ENCODE measurements around the gene NCKAP5. TPM values are rescaled to one million over a fixed set of nuclear protein-coding genes. Genes with fewer than 3 reads are reported as not detected.

NCKAP5 gene
- total and polyA plus RNA-seq, 11 donors, result 0.51 to 10.5 (median 5.2) TPM

DNA sequence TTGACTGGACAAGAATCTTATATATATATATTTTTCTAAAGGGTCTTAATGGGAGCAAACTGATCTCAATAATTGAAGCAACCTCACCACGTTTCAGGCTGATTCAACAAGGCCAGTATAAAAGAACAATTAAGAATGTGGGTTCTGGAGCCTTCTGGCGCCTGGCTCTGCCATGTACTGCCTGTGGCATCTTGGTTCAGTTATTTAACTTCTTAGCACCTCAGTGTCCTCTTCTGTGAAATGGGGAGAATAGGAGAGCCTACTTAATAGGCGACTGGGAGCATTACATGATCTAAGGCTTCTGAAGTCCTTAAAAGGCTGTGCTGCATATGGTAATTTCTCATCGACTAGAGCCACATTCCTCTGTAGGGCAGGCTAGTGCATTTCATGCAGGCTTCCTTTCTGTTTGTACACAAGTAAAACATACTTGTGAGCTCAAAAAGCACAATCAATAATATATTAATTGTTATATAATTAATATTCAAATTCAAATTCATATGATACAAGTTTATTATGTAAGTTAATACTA lies 779.9 kb downstream of the NCKAP5 start:
- ATAC-seq, result no peak
- no peak overlapping the region for H3K4me3 ChIP-seq
- H3K4me1 ChIP-seq, result no peaks in the 10 kb centered on the region
- no peak for DNase-seq
- H3K27me3 ChIP-seq, result no peaks in the 10 kb centered on the region
- TF ChIP-seq, protein P1, sequence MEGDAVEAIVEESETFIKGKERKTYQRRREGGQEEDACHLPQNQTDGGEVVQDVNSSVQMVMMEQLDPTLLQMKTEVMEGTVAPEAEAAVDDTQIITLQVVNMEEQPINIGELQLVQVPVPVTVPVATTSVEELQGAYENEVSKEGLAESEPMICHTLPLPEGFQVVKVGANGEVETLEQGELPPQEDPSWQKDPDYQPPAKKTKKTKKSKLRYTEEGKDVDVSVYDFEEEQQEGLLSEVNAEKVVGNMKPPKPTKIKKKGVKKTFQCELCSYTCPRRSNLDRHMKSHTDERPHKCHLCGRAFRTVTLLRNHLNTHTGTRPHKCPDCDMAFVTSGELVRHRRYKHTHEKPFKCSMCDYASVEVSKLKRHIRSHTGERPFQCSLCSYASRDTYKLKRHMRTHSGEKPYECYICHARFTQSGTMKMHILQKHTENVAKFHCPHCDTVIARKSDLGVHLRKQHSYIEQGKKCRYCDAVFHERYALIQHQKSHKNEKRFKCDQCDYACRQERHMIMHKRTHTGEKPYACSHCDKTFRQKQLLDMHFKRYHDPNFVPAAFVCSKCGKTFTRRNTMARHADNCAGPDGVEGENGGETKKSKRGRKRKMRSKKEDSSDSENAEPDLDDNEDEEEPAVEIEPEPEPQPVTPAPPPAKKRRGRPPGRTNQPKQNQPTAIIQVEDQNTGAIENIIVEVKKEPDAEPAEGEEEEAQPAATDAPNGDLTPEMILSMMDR (IDR thresholded peaks at IDR 0.05), result no peak
- no peaks in the 10 kb centered on the region for H3K9me3 ChIP-seq
- 63 to 69% (median 68%) methylated on average over 4 of the region's 4 CpGs for WGBS, 4 donors
- H3K27ac ChIP-seq, result no peak overlapping the region
- peaks cover 0 to 6% (median 0%) of the 10 kb centered on the region in 9 donors for H3K36me3 ChIP-seq
- intact Hi-C loops (cut with DNase I), result no loop called here

DNA sequence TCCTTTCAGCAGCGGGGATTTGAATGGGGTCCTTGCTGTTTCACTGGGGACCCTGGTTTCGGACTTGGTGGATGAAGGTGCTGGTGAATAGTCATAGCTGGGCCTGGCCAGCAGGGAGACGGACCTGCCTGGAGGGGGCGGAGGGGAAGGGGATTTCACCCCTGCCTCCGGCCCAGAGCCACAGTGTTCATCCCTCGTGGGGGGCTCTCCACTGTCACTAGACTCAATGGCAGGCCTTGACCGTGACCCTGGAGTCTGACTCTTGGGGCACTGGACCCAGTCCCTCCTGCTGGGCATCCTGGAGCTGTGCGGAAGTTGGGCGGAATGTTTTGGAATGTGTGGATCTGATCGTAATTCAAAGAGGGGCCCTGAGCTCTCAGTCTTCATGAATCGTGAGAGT lies 784.4 kb downstream of the NCKAP5 start:
- WGBS, 4 donors, result 86 to 94% (median 92%) methylated on average over 11 of the region's 11 CpGs
- H3K9me3 ChIP-seq, result no peaks in the 10 kb centered on the region
- H3K4me3 ChIP-seq, result no peak overlapping the region
- intact Hi-C loops (cut with DNase I), result no loop called here
- H3K36me3 ChIP-seq, result peaks cover 0 to 6% (median 0%) of the 10 kb centered on the region in 9 donors
- H3K27ac ChIP-seq, result no peak overlapping the region
- no peak for ATAC-seq
- TF ChIP-seq, protein P1 (IDR thresholded peaks at IDR 0.05), result no peak
- no peak for TF ChIP-seq POLR2A (IDR thresholded peaks at IDR 0.05)
- DNase-seq, result no peak
- no peaks in the 10 kb centered on the region for H3K27me3 ChIP-seq
- H3K4me1 ChIP-seq, result no peaks in the 10 kb centered on the region

DNA sequence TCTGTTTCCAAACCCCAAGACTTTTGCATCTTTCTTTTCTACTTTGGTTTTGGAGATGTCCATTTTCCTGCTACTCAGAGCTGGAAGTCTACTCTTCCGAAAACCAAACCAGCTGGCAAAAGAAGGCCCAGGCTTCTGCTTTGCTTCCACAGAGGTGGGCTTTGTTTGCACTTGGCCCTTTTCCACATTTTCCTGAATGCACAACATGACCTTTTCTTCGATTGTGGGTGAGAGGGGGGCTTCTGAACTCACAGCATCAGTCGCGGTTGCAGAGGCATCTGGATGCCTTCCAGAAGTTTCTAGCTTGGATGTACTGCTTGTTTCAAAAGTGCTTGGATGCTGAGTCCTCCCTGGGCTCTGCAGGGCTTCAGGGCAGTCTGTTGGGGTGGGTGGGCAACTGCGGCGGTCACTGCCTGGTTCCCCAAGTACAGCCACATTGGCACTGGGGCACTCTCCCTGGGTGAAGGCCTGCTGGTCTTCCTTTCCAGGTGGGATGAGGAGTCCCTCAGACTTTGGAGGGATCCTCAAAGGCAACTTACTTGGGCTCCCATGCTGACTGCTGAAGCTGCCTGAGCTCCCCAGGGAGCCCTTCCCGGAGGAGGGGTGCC lies 786.0 kb downstream of the NCKAP5 start:
- 85 to 88% (median 86%) methylated on average over 6 to 7 of the region's 7 CpGs for WGBS, 4 donors
- Histone ChIP-seq H3K9me3 (no peaks in the 10 kb centered on the region), H3K36me3 (peaks cover 0 to 5% (median 0%) of the 10 kb centered on the region in 9 donors), H3K4me1 (no peaks in the 10 kb centered on the region), H3K27me3 (no peaks in the 10 kb centered on the region), H3K4me3 (no peak overlapping the region), H3K27ac (no peak overlapping the region)
- ATAC-seq (no peak), DNase-seq (no peak)
- intact Hi-C loops (cut with DNase I), result no loop called here
- TF ChIP-seq, protein P1 (IDR thresholded peaks at IDR 0.05), result no peak
- no peak for TF ChIP-seq POLR2A (IDR thresholded peaks at IDR 0.05)

DNA sequence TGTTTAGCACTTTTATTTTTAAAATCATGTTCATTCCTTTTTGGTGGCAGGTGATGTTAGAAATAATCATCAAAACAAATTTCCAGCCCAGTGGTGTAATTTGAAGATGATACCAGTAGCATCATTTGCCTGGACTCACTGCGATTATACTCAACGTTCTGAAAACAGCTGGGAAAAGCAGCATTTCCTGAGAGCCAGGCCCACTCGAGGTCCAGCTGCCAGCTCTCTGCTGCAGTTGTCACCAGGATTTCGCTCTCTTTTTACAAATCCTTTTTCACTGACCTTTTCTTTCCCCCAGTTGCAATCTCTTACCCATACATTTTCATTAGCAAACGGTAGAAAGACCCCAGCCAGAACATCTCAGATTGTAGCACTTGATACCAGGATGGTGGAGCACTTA lies 787.6 kb downstream of the NCKAP5 start:
- H3K27me3 ChIP-seq, result no peaks in the 10 kb centered on the region
- H3K9me3 ChIP-seq, result no peaks in the 10 kb centered on the region
- H3K36me3 ChIP-seq, result peaks cover 0 to 5% (median 0%) of the 10 kb centered on the region in 9 donors
- no peak overlapping the region for H3K4me3 ChIP-seq
- no peaks in the 10 kb centered on the region for H3K4me1 ChIP-seq
- 51 to 63% (median 56%) methylated on average over 5 of the region's 5 CpGs for WGBS, 4 donors
- TF ChIP-seq POLR2A (IDR thresholded peaks at IDR 0.05), result no peak
- TF ChIP-seq, protein P1 (IDR thresholded peaks at IDR 0.05), result no peak
- intact Hi-C loops (cut with DNase I), result no loop called here
- no peak for DNase-seq
- no peak overlapping the region for H3K27ac ChIP-seq
- ATAC-seq, result no peak
